ENCODE data around the gene HOXC9.

DNA sequence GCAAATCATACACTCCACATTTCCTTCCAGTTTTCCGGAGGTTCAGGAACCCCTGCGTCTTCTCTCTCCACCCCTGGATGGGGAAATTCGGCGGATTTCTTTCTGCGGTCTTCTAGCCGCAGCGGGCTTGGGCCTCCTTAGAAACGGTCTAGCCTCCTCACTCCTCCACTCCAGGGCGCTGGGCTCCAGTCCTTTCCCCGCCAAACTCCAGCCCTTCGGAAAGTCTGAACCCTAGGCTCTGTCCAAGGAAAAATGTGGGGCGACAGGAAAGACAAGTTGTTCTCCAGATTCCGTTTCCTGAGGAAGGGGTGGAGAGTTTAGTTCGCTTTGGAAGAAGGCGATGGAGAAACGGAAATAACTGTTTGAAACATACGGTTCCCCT, 16.4 kb upstream of the HOXC9 start:
- TF ChIP-seq CTCF (IDR thresholded peaks at IDR 0.05) (no peak), ZFX (IDR thresholded peaks at IDR 0.05; ENCODE audit: borderline replicate concordance) (no peak)

Data from 22Rv1 (cell line).